MV-4-11 (cell line): ENCODE measurements around the gene TSNAXIP1.

Source experiments
- DNase-seq: peaks from one replicate; lab custom pipeline; 2025; lab: John Stamatoyannopoulos, UW

TSNAXIP1 gene

GRCh38 chr16:67806428-67807147 lies at the start of gene TSNAXIP1, which contains the start of gene RANBP10:
TSNAXIP1 (plus strand) TSS chr16:67806889; CDS start chr16:67807150, 261 bp downstream.
RANBP10 (minus strand) TSS chr16:67806560; CDS start chr16:67806536, 24 bp downstream.
- peak; percentile 99 for DNase-seq

- no peak for DNase-seq
These were observed 48.7 kb upstream of the TSNAXIP1 start for GRCh38 chr16:67758006-67758405.

- no peak for DNase-seq
These were observed 47.7 kb upstream of the TSNAXIP1 start for GRCh38 chr16:67758966-67759365.

- DNase-seq: peak; percentile 2
These were observed 46.3 kb upstream of the TSNAXIP1 start for GRCh38 chr16:67760206-67760955.

GRCh38 chr16:67760956-67761230 lies 45.8 kb upstream of the TSNAXIP1 start:
- DNase-seq: no peak

- DNase-seq: no peak
These were observed 44.8 kb upstream of the TSNAXIP1 start for GRCh38 chr16:67761924-67762323.

- no peak for DNase-seq
These were observed 44.3 kb upstream of the TSNAXIP1 start for GRCh38 chr16:67762385-67762784.

- no peak for DNase-seq
These were observed 43.6 kb upstream of the TSNAXIP1 start for GRCh38 chr16:67763066-67763465.

- DNase-seq: no peak
These were observed 42.5 kb upstream of the TSNAXIP1 start for GRCh38 chr16:67764158-67764667.

GRCh38 chr16:67766291-67766690 lies 40.4 kb upstream of the TSNAXIP1 start:
- no peak for DNase-seq

- peak; percentile 63 for DNase-seq
These were observed 38.7 kb upstream of the TSNAXIP1 start for GRCh38 chr16:67767953-67768352.

GRCh38 chr16:67770346-67770991 lies 36.2 kb upstream of the TSNAXIP1 start:
- no peak for DNase-seq

- DNase-seq: no peak
These were observed 33.6 kb upstream of the TSNAXIP1 start for GRCh38 chr16:67773099-67773498.

GRCh38 chr16:67773569-67774456 lies 32.9 kb upstream of the TSNAXIP1 start:
- DNase-seq: no peak

GRCh38 chr16:67774457-67774853 lies 32.2 kb upstream of the TSNAXIP1 start:
- no peak for DNase-seq

- no peak for DNase-seq
These were observed 31.4 kb upstream of the TSNAXIP1 start for GRCh38 chr16:67775273-67775672.

GRCh38 chr16:67779256-67780014 lies 27.3 kb upstream of the TSNAXIP1 start:
- no peak for DNase-seq

GRCh38 chr16:67780847-67781564 lies 25.7 kb upstream of the TSNAXIP1 start:
- no peak for DNase-seq

GRCh38 chr16:67781565-67781921 lies 25.1 kb upstream of the TSNAXIP1 start:
- DNase-seq: no peak

GRCh38 chr16:67782567-67783352 lies 23.9 kb upstream of the TSNAXIP1 start:
- no peak for DNase-seq
